ENCODE data around the gene TUT1. TPM values are rescaled to one million over a fixed set of nuclear protein-coding genes. Genes with fewer than 3 reads are reported as not detected.
"Not testable (repeated sequence)": the region's sequence is repeated elsewhere in the genome, so short reads cannot be mapped to it uniquely, and the experiment has no call there.

The TUT1 gene
- total RNA-seq, 1 experiment from 2014 or later = 27.2 TPM

DNA sequence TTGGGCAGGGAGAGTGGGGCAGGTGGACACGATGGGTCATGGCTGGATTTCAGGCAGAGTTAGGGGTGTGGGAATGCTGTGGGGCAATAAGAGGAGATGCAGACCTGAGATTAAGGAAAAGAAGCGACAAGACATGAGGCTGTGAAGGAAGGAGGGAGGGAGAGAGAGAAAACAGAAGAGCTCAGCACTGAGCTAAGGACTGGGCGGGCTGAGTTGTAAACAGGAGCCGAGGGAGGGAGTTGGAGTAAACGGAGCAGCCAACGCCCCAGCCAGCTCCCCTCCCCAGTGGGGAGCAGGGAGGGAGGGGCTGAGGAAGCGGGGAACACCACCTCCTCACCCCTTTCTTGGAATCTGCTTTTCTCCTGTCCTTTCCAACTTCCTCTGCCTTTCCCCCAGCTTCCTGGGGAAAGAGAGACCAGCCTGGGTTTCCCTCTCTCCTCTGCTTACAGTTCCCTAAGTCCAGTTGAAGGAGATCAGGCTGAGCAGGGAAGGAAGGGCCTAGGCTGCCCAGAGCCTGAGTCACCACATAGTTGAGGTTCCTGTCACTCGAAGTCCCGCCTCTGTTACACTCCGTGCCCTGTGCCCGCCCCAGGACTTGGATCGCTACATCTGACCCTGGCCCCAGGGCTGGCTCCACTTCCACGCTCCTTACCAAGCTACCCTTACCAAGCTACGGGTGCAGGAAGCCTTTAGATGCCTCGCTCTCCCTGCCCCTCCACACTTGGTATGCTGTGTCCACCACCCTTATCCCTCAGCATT lies 38.1 kb downstream of the TUT1 start:
- POLR2A ChIA-PET = interaction anchor here (0.6 to 2.5 kb wide), 6 partner anchors 8 to 72 kb away, joined by 3 to 34 read pairs (median 8); partner anchors contain the start of genes EEF1G and TUT1
- TF ChIP-seq, protein P1, sequence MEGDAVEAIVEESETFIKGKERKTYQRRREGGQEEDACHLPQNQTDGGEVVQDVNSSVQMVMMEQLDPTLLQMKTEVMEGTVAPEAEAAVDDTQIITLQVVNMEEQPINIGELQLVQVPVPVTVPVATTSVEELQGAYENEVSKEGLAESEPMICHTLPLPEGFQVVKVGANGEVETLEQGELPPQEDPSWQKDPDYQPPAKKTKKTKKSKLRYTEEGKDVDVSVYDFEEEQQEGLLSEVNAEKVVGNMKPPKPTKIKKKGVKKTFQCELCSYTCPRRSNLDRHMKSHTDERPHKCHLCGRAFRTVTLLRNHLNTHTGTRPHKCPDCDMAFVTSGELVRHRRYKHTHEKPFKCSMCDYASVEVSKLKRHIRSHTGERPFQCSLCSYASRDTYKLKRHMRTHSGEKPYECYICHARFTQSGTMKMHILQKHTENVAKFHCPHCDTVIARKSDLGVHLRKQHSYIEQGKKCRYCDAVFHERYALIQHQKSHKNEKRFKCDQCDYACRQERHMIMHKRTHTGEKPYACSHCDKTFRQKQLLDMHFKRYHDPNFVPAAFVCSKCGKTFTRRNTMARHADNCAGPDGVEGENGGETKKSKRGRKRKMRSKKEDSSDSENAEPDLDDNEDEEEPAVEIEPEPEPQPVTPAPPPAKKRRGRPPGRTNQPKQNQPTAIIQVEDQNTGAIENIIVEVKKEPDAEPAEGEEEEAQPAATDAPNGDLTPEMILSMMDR (IDR thresholded peaks at IDR 0.05; ENCODE audit: insufficient read depth in 1 of 2, low read depth in 1 of 2, low read length in 1 of 2, severe bottlenecking in 1 of 2, unreplicated experiment in 1 of 2) = no peak
- Mint-ChIP-seq H3K4me3 (ENCODE audit: unreplicated experiment) (peak overlapping the region; percentile 71), H3K9me3 (ENCODE audit: unreplicated experiment) (no peaks in the 10 kb centered on the region), H3K27ac (ENCODE audit: unreplicated experiment) (peak overlapping the region; percentile 96), H3K36me3 (ENCODE audit: insufficient read depth, unreplicated experiment) (peaks cover 84% of the 10 kb centered on the region), H3K4me1 (ENCODE audit: low read depth, unreplicated experiment) (peaks cover 59% of the 10 kb centered on the region), H3K27me3 (ENCODE audit: insufficient read depth, unreplicated experiment) (no peaks in the 10 kb centered on the region)
- H3K36me3 ChIP-seq (ENCODE audit: control insufficient read depth, insufficient read depth, low read length) = no peaks in the 10 kb centered on the region
- intact Hi-C loops (cut with micrococcal nuclease; ENCODE audit: unreplicated experiment) = loop anchor here (2.0 kb wide), 1 partner anchor 56 kb away; no protein-coding TSS in a partner anchor
- no peaks in the 10 kb centered on the region for H3K27me3 ChIP-seq (replicated peaks; ENCODE audit: control insufficient read depth, insufficient read depth, low read length)
- peaks cover 89% of the 10 kb centered on the region for H3K4me1 ChIP-seq
- peak; percentile 85 to 92 for DNase-seq
- peak overlapping the region; percentile 10; the same call in 1 of the 2 replicates for H3K4me3 ChIP-seq (ENCODE audit: low read depth, low read length)
- CTCF ChIA-PET = interaction anchor here (0.6 to 2.7 kb wide), 14 partner anchors 10 to 224 kb away, joined by 3 to 31 read pairs (median 3); partner anchors contain the start of genes EEF1G, MTA2 and TUT1
- H3K9me3 ChIP-seq = no peaks in the 10 kb centered on the region
- BruUV-seq (replicated peaks) = TSS peak; percentile 87

DNA sequence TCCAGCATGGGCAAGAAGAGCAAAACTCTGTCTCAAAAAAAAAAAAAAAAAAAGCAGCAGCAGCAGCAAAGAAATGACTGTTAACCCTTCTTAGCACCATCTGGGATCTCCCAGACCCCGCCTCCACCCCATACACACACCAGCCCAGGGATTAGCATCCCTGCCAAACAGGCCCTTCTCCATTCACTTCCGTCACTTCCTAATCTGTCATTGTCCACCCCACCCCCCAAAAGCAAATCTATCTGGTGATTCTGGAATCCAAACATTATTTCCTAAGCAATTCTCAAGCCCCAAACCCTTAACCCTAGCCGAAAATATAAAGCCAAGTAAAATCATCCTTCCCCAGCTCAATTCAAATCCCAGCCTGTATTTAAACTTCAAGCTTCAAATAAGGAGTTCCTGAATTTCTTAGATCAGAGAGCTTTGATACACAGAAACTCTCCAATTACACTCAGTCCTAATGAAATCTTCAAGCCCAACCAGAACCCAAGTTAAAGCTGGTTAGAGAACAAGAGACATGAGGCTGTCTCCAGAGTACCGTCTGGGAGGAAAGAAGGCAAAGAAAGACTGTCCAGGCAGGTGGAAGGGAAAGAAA lies 38.7 kb downstream of the TUT1 start:
- DNase-seq = peak; percentile 76 to 80
- H3K27me3 Mint-ChIP-seq (ENCODE audit: insufficient read depth, unreplicated experiment) = no peaks in the 10 kb centered on the region

DNA sequence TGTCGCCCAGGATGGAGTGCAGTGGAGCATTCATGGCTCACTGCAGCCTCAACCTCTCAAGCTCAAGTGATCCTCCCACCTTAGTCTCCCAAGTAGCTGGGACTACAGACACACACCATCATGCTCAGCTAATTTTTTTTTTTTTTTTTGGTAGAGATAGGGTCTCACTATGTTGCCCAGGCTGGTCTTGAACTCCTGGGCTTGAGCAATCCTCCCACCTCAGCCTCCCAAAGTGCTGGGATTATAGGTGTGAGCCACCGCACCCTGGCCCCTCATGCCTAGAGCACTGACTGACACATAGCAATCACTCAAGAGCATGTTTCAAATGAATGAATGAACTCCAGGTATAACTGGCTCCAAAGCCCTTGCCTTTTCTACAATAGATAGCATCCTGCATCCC lies 40.8 kb downstream of the TUT1 start:
- H3K27me3 ChIP-seq (replicated peaks; ENCODE audit: control insufficient read depth, insufficient read depth, low read length); H3K9me3 Mint-ChIP-seq (ENCODE audit: unreplicated experiment); intact Hi-C loops (cut with micrococcal nuclease; ENCODE audit: unreplicated experiment); H3K27me3 Mint-ChIP-seq (ENCODE audit: insufficient read depth, unreplicated experiment); H3K36me3 ChIP-seq (ENCODE audit: control insufficient read depth, insufficient read depth, low read length); H3K9me3 ChIP-seq; BruUV-seq (replicated peaks); DNase-seq; H3K4me3 ChIP-seq (ENCODE audit: low read depth, low read length); H3K4me3 Mint-ChIP-seq (ENCODE audit: unreplicated experiment): not testable (repeated sequence)
- H3K4me1 ChIP-seq = peaks cover 74% of the 10 kb centered on the region
- CTCF ChIA-PET = interaction anchor here (1.1 kb wide), 1 partner anchor 157 kb away, joined by 3 read pairs; no protein-coding TSS in a partner anchor
- Mint-ChIP-seq H3K4me1 (ENCODE audit: low read depth, unreplicated experiment) (peaks cover 48% of the 10 kb centered on the region), H3K27ac (ENCODE audit: unreplicated experiment) (peak overlapping the region; percentile 96), H3K36me3 (ENCODE audit: insufficient read depth, unreplicated experiment) (peaks cover 75% of the 10 kb centered on the region)
- POLR2A ChIA-PET = interaction anchor here (0.6 to 1.1 kb wide), 2 partner anchors 10 to 23 kb away, joined by 3 to 4 read pairs; partner anchors contain the start of gene EEF1G

More for the DNA sequence above, 38.7 kb downstream of the TUT1 start:
- Mint-ChIP-seq H3K27ac (ENCODE audit: unreplicated experiment) (peak overlapping the region; percentile 96), H3K4me1 (ENCODE audit: low read depth, unreplicated experiment) (peaks cover 66% of the 10 kb centered on the region), H3K36me3 (ENCODE audit: insufficient read depth, unreplicated experiment) (peaks cover 80% of the 10 kb centered on the region), H3K4me3 (ENCODE audit: unreplicated experiment) (peak overlapping the region; percentile 71), H3K9me3 (ENCODE audit: unreplicated experiment) (no peaks in the 10 kb centered on the region)
- H3K4me1 ChIP-seq = peaks cover 89% of the 10 kb centered on the region
- BruUV-seq (replicated peaks) = TSS peak; percentile 77
- H3K9me3 ChIP-seq = no peaks in the 10 kb centered on the region
- intact Hi-C loops (cut with micrococcal nuclease; ENCODE audit: unreplicated experiment) = loop anchor here (2.0 kb wide), 1 partner anchor 56 kb away; no protein-coding TSS in a partner anchor
- no peaks in the 10 kb centered on the region for H3K27me3 ChIP-seq (replicated peaks; ENCODE audit: control insufficient read depth, insufficient read depth, low read length)
- ChIA-PET CTCF (interaction anchor here (0.6 to 2.7 kb wide), 14 partner anchors 8 to 224 kb away, joined by 3 to 31 read pairs (median 4); partner anchors contain the start of genes EEF1G, MTA2 and TUT1), POLR2A (interaction anchor here (1.0 to 2.5 kb wide), 5 partner anchors 8 to 72 kb away, joined by 4 to 34 read pairs (median 11); partner anchors contain the start of genes EEF1G and TUT1)
- TF ChIP-seq, protein P1 (IDR thresholded peaks at IDR 0.05; ENCODE audit: insufficient read depth in 1 of 2, low read depth in 1 of 2, low read length in 1 of 2, severe bottlenecking in 1 of 2, unreplicated experiment in 1 of 2) = no peak
- H3K36me3 ChIP-seq (ENCODE audit: control insufficient read depth, insufficient read depth, low read length) = no peaks in the 10 kb centered on the region
- H3K4me3 ChIP-seq (ENCODE audit: low read depth, low read length) = peak overlapping the region; percentile 10; the same call in 1 of the 2 replicates

All from Caco-2 (cell line).